Measurements from ENCODE around the gene PRKN. TPM values are rescaled to one million over a fixed set of nuclear protein-coding genes. Genes with fewer than 3 reads are reported as not detected.

Gene PRKN
- total and polyA plus RNA-seq, 2 experiments from 2014 or later: 2.3 to 3.9 TPM

DNA sequence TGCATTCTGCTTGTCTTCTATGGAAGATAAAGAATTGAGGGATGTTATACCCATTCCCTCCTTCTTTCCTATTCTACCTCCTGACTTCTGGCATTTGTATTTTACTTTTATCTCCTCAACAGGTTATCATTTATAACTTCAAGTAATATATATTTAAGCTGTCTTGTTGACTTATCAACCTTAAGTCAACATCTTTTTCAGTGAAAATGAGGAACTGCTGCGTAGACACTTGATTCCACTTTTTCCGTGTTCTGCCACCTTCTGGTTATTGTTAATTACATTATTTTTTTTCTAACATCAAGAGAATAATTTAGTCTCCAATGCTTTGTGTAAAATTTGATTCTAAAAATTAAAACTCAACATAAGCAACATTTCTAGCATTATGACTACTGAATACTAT, 107.5 kb downstream of the PRKN start:
- TF ChIP-seq CTCF (IDR thresholded peaks at IDR 0.05; ENCODE audit: poor library complexity) (no peak), EZH2 (IDR thresholded peaks at IDR 0.05; ENCODE audit: borderline replicate concordance) (no peak), EZH2phosphoT487 (IDR thresholded peaks at IDR 0.05; ENCODE audit: low read depth, severe bottlenecking, unreplicated experiment) (no peak)
- H3K79me2 ChIP-seq: no peaks in the 10 kb centered on the region
- H3K27ac ChIP-seq: no peak overlapping the region
- H2AFZ ChIP-seq: no peak overlapping the region
- H3K9me2 ChIP-seq (replicated peaks; ENCODE audit: insufficient read depth): no peaks in the 10 kb centered on the region
- WGBS (ENCODE audit: low lambda C conversion rate, missing lambda C conversion rate): 95% methylated on average over 2 of the region's 2 CpGs
- no peak overlapping the region for H3K4me3 ChIP-seq
- no peaks in the 10 kb centered on the region for H3K27me3 ChIP-seq
- no peak for DNase-seq (ENCODE audit: low spot score)
- no peak overlapping the region for H3K4me2 ChIP-seq
- H3K4me1 ChIP-seq (ENCODE audit: insufficient read depth): peaks cover 8% of the 10 kb centered on the region
- no peaks in the 10 kb centered on the region for H3K36me3 ChIP-seq (replicated peaks; ENCODE audit: insufficient read depth, low read depth)
- H4K20me1 ChIP-seq (ENCODE audit: insufficient read depth, poor library complexity, severe bottlenecking): no peaks in the 10 kb centered on the region
- no peaks in the 10 kb centered on the region for H3K9me3 ChIP-seq (ENCODE audit: low read depth)

DNA sequence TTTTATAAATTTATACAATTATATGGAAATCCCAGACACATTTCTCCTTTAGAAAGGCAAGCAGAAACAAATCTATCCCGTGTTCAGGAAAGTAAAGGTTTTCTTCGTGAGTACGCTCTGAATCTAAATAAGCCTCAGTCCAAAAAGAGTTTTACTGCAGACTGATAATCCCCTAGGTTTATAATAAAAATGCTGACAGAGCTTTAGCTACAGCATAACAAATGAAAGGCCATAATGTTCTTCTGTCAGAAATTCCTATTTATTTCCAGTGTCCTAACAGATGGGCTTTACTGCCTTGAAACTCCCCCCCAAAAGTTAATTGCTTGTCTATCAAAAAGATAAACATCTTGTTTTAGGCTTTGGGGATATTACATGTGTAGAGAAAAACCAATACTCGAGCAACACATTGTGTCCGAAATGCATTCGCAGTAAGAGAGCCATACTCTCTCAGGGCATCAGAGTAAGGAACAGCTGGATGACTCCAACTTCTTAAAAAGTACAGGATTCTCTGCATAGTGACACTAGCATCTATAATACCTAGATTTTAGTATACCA, 109.0 kb downstream of the PRKN start:
- peaks cover 8% of the 10 kb centered on the region for H3K4me1 ChIP-seq (ENCODE audit: insufficient read depth)
- TF ChIP-seq CTCF (IDR thresholded peaks at IDR 0.05; ENCODE audit: poor library complexity) (no peak), EZH2phosphoT487 (IDR thresholded peaks at IDR 0.05; ENCODE audit: low read depth, severe bottlenecking, unreplicated experiment) (peak; percentile 70)
- no peak overlapping the region for H3K4me3 ChIP-seq
- peak overlapping the region; percentile 11 for H3K4me2 ChIP-seq
- no peaks in the 10 kb centered on the region for H3K9me2 ChIP-seq (replicated peaks; ENCODE audit: insufficient read depth)
- 27% methylated on average over 6 of the region's 6 CpGs for WGBS (ENCODE audit: low lambda C conversion rate, missing lambda C conversion rate)
- H2AFZ ChIP-seq: no peak overlapping the region
- H3K79me2 ChIP-seq: no peaks in the 10 kb centered on the region
- H3K27me3 ChIP-seq: no peaks in the 10 kb centered on the region
- H3K9me3 ChIP-seq (ENCODE audit: low read depth): no peaks in the 10 kb centered on the region
- peak; percentile 12 for DNase-seq (ENCODE audit: low spot score)
- H3K27ac ChIP-seq: no peak overlapping the region
- no peaks in the 10 kb centered on the region for H4K20me1 ChIP-seq (ENCODE audit: insufficient read depth, poor library complexity, severe bottlenecking)
- no peaks in the 10 kb centered on the region for H3K36me3 ChIP-seq (replicated peaks; ENCODE audit: insufficient read depth, low read depth)

DNA sequence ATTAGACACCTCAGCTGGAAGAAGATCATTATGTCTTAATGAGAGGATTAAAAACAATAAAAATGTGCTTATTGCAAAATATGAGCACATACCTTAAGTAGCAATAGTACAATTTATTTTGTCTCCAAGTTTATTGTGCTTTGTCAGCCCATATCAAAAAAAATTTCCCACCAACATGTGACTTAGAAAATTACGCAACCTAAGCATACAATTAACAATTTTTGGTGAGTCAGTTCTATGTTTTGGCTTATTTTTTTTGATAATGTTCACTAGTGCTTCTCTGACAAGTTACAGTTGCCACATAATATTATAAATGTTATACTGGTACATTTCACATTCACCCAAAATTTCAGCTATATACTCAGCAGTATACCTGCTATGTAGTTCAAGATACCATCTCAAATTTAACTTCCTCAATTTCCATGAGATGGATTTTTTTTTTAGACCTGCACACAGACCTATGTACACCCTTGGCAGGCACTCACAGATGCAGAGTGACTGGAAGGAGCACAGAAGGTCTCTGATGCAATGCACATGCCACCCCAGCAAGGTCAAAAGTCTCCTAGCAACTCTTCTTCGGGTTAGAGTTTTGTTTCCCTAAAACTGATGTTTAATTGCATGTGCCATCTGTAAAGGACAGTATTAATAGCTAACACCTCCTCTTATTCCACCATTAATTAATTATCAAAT, 112.4 kb downstream of the PRKN start:
- Histone ChIP-seq H4K20me1 (ENCODE audit: insufficient read depth, poor library complexity, severe bottlenecking) (no peaks in the 10 kb centered on the region), H2AFZ (no peak overlapping the region), H3K4me1 (ENCODE audit: insufficient read depth) (peaks cover 8% of the 10 kb centered on the region), H3K27me3 (no peaks in the 10 kb centered on the region), H3K79me2 (no peaks in the 10 kb centered on the region), H3K4me3 (no peak overlapping the region), H3K9me2 (replicated peaks; ENCODE audit: insufficient read depth) (no peaks in the 10 kb centered on the region), H3K27ac (no peak overlapping the region), H3K36me3 (replicated peaks; ENCODE audit: insufficient read depth, low read depth) (no peaks in the 10 kb centered on the region), H3K4me2 (no peak overlapping the region), H3K9me3 (ENCODE audit: low read depth) (no peaks in the 10 kb centered on the region)
- TF ChIP-seq EZH2 (IDR thresholded peaks at IDR 0.05; ENCODE audit: borderline replicate concordance) (no peak), EZH2phosphoT487 (IDR thresholded peaks at IDR 0.05; ENCODE audit: low read depth, severe bottlenecking, unreplicated experiment) (no peak), CTCF (IDR thresholded peaks at IDR 0.05; ENCODE audit: poor library complexity) (no peak)
- WGBS (ENCODE audit: low lambda C conversion rate, missing lambda C conversion rate): 89% methylated on average over 2 of the region's 2 CpGs
- no peak for DNase-seq (ENCODE audit: low spot score)
